SU-DHL-6 (cell line): ENCODE data around the gene GNPTG.

Source experiments
- H2AFZ ChIP-seq: fragments of 200-600 bp; sonication (generic); 2 replicates; pipeline ENCODE4 v1.6.1; 2014; ENCODE audit warnings: low read depth, mild to moderate bottlenecking, moderate library complexity, mixed read lengths, antibody characterized with exemption, low read length; ENCODE audit not compliant: severe bottlenecking
- H3F3A ChIP-seq: fragments of 200-600 bp; shearing (Covaris generic); 2 replicates; pipeline ENCODE4 v1.6.0; 2016; ENCODE audit warnings: antibody characterized with exemption, mild to moderate bottlenecking; ENCODE audit not compliant: insufficient read depth
- H3K27ac ChIP-seq: fragments of 200-600 bp; sonication (generic); 2 replicates; pipeline ENCODE4 v1.5.1; 2016; ENCODE audit warnings: low read depth, mild to moderate bottlenecking, low read length, moderate library complexity, mixed read lengths
- H3K27me3 ChIP-seq: fragments of 200-600 bp; sonication (generic), shearing (Covaris generic); 2 replicates; pipeline ENCODE4 v1.6.0; 2014; ENCODE audit warnings: mild to moderate bottlenecking, low read length
- H3K36me3 ChIP-seq: fragments of 200-600 bp; sonication (generic); 2 replicates; pipeline ENCODE4 v1.6.1; 2014; ENCODE audit warnings: mild to moderate bottlenecking, low read length, mixed read lengths
- H3K4me2 ChIP-seq: fragments of 300-600, 200-600 bp; shearing (Covaris generic), sonication (generic); 2 replicates; pipeline ENCODE4 v1.6.0; 2014; ENCODE audit warnings: low read length, low read depth, mild to moderate bottlenecking; ENCODE audit not compliant: poor library complexity, severe bottlenecking
- H3K4me3 ChIP-seq: fragments of 200-600 bp; sonication (generic); 2 replicates; pipeline ENCODE4 v1.5.1; 2014; ENCODE audit warnings: antibody characterized with exemption, low read length, mild to moderate bottlenecking, mixed read lengths; ENCODE audit not compliant: insufficient read depth, poor library complexity, severe bottlenecking
- H3K79me2 ChIP-seq: fragments of 200-600 bp; sonication (generic); 2 replicates; pipeline ENCODE4 v1.6.1; 2014; ENCODE audit warnings: mild to moderate bottlenecking, low read length, moderate library complexity; ENCODE audit not compliant: insufficient read depth
- H3K9ac ChIP-seq: fragments of 200-600 bp; sonication (generic); 2 replicates; pipeline ENCODE4 v1.7.0; 2014; ENCODE audit warnings: mild to moderate bottlenecking, low read length
- H3K9me2 ChIP-seq: fragments of 200-600 bp; sonication (generic); replicated peaks from 2 replicates; pipeline ENCODE4 v1.6.1; 2014; ENCODE audit warnings: low read length; ENCODE audit not compliant: insufficient read depth
- H3K9me3 ChIP-seq: fragments of 200-600 bp; sonication (generic); 2 replicates; pipeline ENCODE4 v1.6.1; 2014; ENCODE audit warnings: low read length, mixed read lengths; ENCODE audit not compliant: insufficient read depth
- H4K20me1 ChIP-seq: fragments of 200-600 bp; sonication (generic); 2 replicates; pipeline ENCODE4 v1.6.1; 2014; ENCODE audit warnings: low read depth, mild to moderate bottlenecking, antibody characterized with exemption, low read length, moderate library complexity, mixed read lengths
- EZH2phosphoT487 ChIP-seq: fragments of 200-600 bp; sonication (generic), shearing (Covaris generic); conservative IDR thresholded peaks from 2 replicates; pipeline ENCODE4 v1.6.1; 2018; ENCODE audit warnings: mild to moderate bottlenecking, antibody characterized with exemption, low read length, moderate library complexity, mixed read lengths
- TF ChIP-seq, protein P1 (sequence below): fragments of 200-600 bp; sonication (generic); IDR thresholded peaks from one replicate; pipeline ENCODE4 v1.5.1; 2017; ENCODE audit warnings: antibody characterized with exemption, mild to moderate bottlenecking, low read length, moderate library complexity; ENCODE audit not compliant: insufficient read depth, poor library complexity, severe bottlenecking

GNPTG gene

DNA sequence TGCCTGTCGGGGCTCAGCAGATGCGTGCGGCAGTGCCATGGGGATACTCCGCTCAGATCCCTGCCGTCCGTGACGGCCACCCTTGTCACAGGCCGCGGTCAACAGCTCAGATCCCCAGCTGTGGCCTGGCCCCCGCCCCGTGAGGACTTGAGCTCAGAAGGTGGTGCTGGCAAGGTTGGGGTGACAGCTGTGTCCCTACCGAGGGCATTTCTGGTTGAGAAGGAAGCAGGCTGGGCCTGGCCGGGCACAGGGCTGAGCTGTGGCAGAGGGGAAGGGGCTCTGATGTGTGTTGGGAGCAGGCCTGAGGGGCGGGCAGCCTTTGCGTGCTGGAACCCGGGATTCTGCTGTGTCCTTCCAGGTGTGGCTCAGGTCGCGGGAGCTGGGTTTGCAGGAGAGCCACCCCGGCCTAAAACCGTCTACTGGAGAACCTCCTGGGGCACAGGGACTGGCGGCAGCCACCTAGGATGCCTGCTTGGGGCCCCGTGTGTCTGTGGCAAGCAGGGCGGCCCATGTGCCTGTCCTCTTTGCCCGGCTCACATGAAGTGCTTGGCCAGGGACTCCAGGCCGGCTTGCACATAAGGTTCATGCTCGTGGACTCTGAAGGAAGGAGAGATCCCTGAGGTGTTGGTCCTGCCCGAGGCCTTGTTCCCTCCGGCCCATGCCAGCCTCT, 37.2 kb upstream of the GNPTG start:
- Histone ChIP-seq H3K9me2 (no peaks in the 10 kb centered on the region), H3K36me3 (peaks cover 4% of the 10 kb centered on the region; the same call in 1 of the 2 replicates), H3K9me3 (no peaks in the 10 kb centered on the region), H3K27me3 (no peaks in the 10 kb centered on the region), H3F3A (no peaks in the 10 kb centered on the region), H3K4me2 (no peak overlapping the region), H4K20me1 (peaks cover 21% of the 10 kb centered on the region), H2AFZ (no peak overlapping the region), H3K4me3 (no peak overlapping the region), H3K79me2 (peaks cover 72% of the 10 kb centered on the region), H3K27ac (no peak overlapping the region), H3K9ac (no peak overlapping the region)
- TF ChIP-seq, protein P1, sequence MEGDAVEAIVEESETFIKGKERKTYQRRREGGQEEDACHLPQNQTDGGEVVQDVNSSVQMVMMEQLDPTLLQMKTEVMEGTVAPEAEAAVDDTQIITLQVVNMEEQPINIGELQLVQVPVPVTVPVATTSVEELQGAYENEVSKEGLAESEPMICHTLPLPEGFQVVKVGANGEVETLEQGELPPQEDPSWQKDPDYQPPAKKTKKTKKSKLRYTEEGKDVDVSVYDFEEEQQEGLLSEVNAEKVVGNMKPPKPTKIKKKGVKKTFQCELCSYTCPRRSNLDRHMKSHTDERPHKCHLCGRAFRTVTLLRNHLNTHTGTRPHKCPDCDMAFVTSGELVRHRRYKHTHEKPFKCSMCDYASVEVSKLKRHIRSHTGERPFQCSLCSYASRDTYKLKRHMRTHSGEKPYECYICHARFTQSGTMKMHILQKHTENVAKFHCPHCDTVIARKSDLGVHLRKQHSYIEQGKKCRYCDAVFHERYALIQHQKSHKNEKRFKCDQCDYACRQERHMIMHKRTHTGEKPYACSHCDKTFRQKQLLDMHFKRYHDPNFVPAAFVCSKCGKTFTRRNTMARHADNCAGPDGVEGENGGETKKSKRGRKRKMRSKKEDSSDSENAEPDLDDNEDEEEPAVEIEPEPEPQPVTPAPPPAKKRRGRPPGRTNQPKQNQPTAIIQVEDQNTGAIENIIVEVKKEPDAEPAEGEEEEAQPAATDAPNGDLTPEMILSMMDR, result no peak
- no peak for TF ChIP-seq EZH2phosphoT487

DNA sequence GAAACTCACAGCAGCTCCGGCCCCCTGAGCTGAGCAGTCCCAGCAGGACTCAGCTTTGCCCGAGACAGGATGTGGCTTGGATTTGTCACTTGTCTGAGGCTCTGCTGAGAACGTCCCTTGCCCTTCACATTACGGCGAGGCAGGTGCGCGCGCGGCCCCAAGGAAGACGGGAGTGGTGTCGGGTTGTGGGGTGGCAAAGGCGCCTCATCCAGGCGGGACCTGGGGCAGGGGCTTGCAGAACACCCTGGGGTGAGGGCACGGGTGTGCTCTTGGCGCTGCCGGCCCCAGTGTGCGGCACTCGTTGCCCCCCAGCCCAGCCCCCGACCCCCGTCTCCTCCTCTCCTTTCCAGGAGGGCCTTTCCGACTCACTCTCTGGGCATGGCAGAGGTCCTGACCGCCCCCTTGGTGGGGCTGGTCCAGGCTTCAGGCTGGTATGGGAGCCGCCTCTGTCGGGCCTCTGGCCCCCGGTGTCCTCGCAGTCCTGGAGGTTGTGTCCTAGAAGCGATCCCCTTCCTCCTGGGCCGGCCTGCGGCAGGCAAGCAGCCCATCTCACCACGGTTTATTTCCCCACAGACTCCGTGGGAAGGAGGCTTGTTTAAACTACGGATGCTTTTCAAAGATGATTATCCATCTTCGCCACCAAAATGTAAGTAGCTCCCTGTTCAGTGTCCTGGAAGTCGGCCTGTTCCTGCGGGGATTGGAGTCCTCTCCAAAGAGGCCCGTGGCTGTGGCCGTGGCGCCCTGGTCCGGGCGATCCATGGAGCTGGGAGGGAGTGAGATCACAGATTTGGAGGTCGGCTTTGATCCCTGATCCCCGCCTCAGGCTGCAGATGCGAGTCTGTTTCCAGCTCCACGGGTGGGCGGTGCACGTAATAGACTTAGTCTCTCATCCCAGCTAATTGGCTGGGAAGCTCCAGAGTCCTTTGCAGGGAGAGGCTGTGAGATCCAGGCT, 36.4 kb upstream of the GNPTG start:
- Histone ChIP-seq H3F3A (no peaks in the 10 kb centered on the region), H3K9ac (no peak overlapping the region), H3K9me3 (no peaks in the 10 kb centered on the region), H4K20me1 (peaks cover 18% of the 10 kb centered on the region), H3K9me2 (no peaks in the 10 kb centered on the region), H2AFZ (no peak overlapping the region), H3K36me3 (peaks cover 4% of the 10 kb centered on the region; the same call in 1 of the 2 replicates), H3K27ac (no peak overlapping the region), H3K27me3 (no peaks in the 10 kb centered on the region), H3K79me2 (peaks cover 67% of the 10 kb centered on the region), H3K4me3 (no peak overlapping the region), H3K4me2 (no peak overlapping the region)
- TF ChIP-seq, protein P1, result no peak
- no peak for TF ChIP-seq EZH2phosphoT487

DNA sequence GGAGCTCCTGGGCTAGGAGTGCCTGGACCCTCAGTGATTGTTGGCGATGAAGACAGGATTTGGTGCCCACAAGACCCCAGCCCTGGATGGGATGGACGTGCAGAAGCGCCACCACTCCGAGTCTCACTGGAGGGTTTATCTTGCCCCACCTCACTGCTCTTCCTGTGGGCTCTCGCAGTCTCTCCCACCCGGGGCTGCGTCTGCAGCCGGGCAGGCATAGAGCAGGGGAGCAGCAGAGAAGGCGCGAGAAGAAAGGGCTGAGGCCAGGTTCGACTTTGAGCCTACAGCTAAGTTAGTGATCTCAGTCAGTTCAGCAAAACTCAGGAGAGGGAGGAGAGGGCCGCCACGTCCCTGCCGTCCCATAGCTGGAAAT, 35.7 kb upstream of the GNPTG start:
- Histone ChIP-seq H3K4me2 (no peak overlapping the region), H3K9me2 (no peaks in the 10 kb centered on the region), H4K20me1 (peaks cover 12% of the 10 kb centered on the region), H3K79me2 (peaks cover 60% of the 10 kb centered on the region), H3K4me3 (no peak overlapping the region), H3K36me3 (peaks cover 4% of the 10 kb centered on the region; the same call in 1 of the 2 replicates), H3K27ac (no peak overlapping the region), H3K9ac (no peak overlapping the region), H3K27me3 (no peaks in the 10 kb centered on the region), H3F3A (no peaks in the 10 kb centered on the region), H3K9me3 (no peaks in the 10 kb centered on the region), H2AFZ (no peak overlapping the region)
- TF ChIP-seq, protein P1, result no peak
- no peak for TF ChIP-seq EZH2phosphoT487
